NCI-H2171 treated with DMSO at 0.1 percent for 48 hours (cell line): ENCODE measurements around the gene COPS2.
"Not testable (repeated sequence)": the region's sequence is repeated elsewhere in the genome, so short reads cannot be mapped to it uniquely, and the experiment has no call there.

ENCODE experiments used
- DNase-seq: peaks from one replicate; lab custom pipeline; 2025; lab: John Stamatoyannopoulos, UW

Gene COPS2

GRCh38 chr15:49103002-49103401, 52.4 kb downstream of the COPS2 start:
- DNase-seq, result no peak

GRCh38 chr15:49101536-49101935, 53.9 kb downstream of the COPS2 start:
- DNase-seq, result no peak

GRCh38 chr15:49096090-49096750, 59.2 kb downstream of the COPS2 start:
- no peak for DNase-seq

GRCh38 chr15:49094923-49095322, 60.5 kb downstream of the COPS2 start:
- no peak for DNase-seq

- no peak for DNase-seq
Observed at GRCh38 chr15:49093252-49094105, 61.9 kb downstream of the COPS2 start.

GRCh38 chr15:49088996-49089395, 66.4 kb downstream of the COPS2 start:
- DNase-seq, result no peak

GRCh38 chr15:49085696-49086459, 69.5 kb downstream of the COPS2 start:
- no peak for DNase-seq

GRCh38 chr15:49084285-49084570, 71.2 kb downstream of the COPS2 start:
- no peak for DNase-seq

GRCh38 chr15:49083401-49084284, 71.8 kb downstream of the COPS2 start:
- no peak for DNase-seq

- no peak for DNase-seq
Observed at GRCh38 chr15:49082960-49083359, 72.4 kb downstream of the COPS2 start.

GRCh38 chr15:49079340-49080039, 75.9 kb downstream of the COPS2 start:
- DNase-seq, result peak; percentile 34

- DNase-seq, result no peak
Observed at GRCh38 chr15:49075881-49076280, 79.5 kb downstream of the COPS2 start.

GRCh38 chr15:49074589-49075287, 80.7 kb downstream of the COPS2 start:
- DNase-seq, result not testable (repeated sequence)
